SU-DHL-6 (cell line): ENCODE measurements around the gene CFAP100.

Experiments
- H2AFZ ChIP-seq: fragments of 200-600 bp; sonication (generic); 2 replicates; pipeline ENCODE4 v1.6.1; 2014; ENCODE audit warnings: low read depth, mild to moderate bottlenecking, moderate library complexity, mixed read lengths, antibody characterized with exemption, low read length; ENCODE audit not compliant: severe bottlenecking
- H3F3A ChIP-seq: fragments of 200-600 bp; shearing (Covaris generic); 2 replicates; pipeline ENCODE4 v1.6.0; 2016; ENCODE audit warnings: antibody characterized with exemption, mild to moderate bottlenecking; ENCODE audit not compliant: insufficient read depth
- H3K27ac ChIP-seq: fragments of 200-600 bp; sonication (generic); 2 replicates; pipeline ENCODE4 v1.5.1; 2016; ENCODE audit warnings: low read depth, mild to moderate bottlenecking, low read length, moderate library complexity, mixed read lengths
- H3K27me3 ChIP-seq: fragments of 200-600 bp; sonication (generic), shearing (Covaris generic); 2 replicates; pipeline ENCODE4 v1.6.0; 2014; ENCODE audit warnings: mild to moderate bottlenecking, low read length
- H3K36me3 ChIP-seq: fragments of 200-600 bp; sonication (generic); 2 replicates; pipeline ENCODE4 v1.6.1; 2014; ENCODE audit warnings: mild to moderate bottlenecking, low read length, mixed read lengths
- H3K4me2 ChIP-seq: fragments of 300-600, 200-600 bp; shearing (Covaris generic), sonication (generic); 2 replicates; pipeline ENCODE4 v1.6.0; 2014; ENCODE audit warnings: low read length, low read depth, mild to moderate bottlenecking; ENCODE audit not compliant: poor library complexity, severe bottlenecking
- H3K4me3 ChIP-seq: fragments of 200-600 bp; sonication (generic); 2 replicates; pipeline ENCODE4 v1.5.1; 2014; ENCODE audit warnings: antibody characterized with exemption, low read length, mild to moderate bottlenecking, mixed read lengths; ENCODE audit not compliant: insufficient read depth, poor library complexity, severe bottlenecking
- H3K79me2 ChIP-seq: fragments of 200-600 bp; sonication (generic); 2 replicates; pipeline ENCODE4 v1.6.1; 2014; ENCODE audit warnings: mild to moderate bottlenecking, low read length, moderate library complexity; ENCODE audit not compliant: insufficient read depth
- H3K9ac ChIP-seq: fragments of 200-600 bp; sonication (generic); 2 replicates; pipeline ENCODE4 v1.7.0; 2014; ENCODE audit warnings: mild to moderate bottlenecking, low read length
- H3K9me2 ChIP-seq: fragments of 200-600 bp; sonication (generic); replicated peaks from 2 replicates; pipeline ENCODE4 v1.6.1; 2014; ENCODE audit warnings: low read length; ENCODE audit not compliant: insufficient read depth
- H3K9me3 ChIP-seq: fragments of 200-600 bp; sonication (generic); 2 replicates; pipeline ENCODE4 v1.6.1; 2014; ENCODE audit warnings: low read length, mixed read lengths; ENCODE audit not compliant: insufficient read depth
- H4K20me1 ChIP-seq: fragments of 200-600 bp; sonication (generic); 2 replicates; pipeline ENCODE4 v1.6.1; 2014; ENCODE audit warnings: low read depth, mild to moderate bottlenecking, antibody characterized with exemption, low read length, moderate library complexity, mixed read lengths
- EZH2phosphoT487 ChIP-seq: fragments of 200-600 bp; sonication (generic), shearing (Covaris generic); conservative IDR thresholded peaks from 2 replicates; pipeline ENCODE4 v1.6.1; 2018; ENCODE audit warnings: mild to moderate bottlenecking, antibody characterized with exemption, low read length, moderate library complexity, mixed read lengths
- TF ChIP-seq, protein P1 (sequence below): fragments of 200-600 bp; sonication (generic); IDR thresholded peaks from one replicate; pipeline ENCODE4 v1.5.1; 2017; ENCODE audit warnings: antibody characterized with exemption, mild to moderate bottlenecking, low read length, moderate library complexity; ENCODE audit not compliant: insufficient read depth, poor library complexity, severe bottlenecking

Gene CFAP100

DNA sequence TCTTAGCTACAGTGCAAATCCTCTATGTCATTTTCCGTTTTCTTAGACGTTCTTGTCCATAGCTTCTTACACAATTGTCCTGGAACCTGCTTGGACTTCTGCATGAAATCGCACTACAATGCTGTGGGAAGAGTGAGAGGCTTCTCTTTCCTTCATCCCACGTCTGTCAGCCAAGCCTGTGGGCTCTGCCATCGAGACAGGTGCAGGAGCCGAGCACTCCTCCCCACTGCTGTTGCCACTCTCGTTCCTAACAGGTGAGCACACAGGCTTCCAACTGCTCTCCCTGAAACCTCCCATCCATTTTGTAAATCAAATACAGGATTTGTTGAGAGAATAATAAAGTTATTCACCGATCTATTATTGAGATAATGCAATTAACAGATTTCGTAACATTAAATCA lies 57.5 kb downstream of the CFAP100 start:
- no peak overlapping the region for H2AFZ ChIP-seq
- H3K4me3 ChIP-seq = no peak overlapping the region
- H3K4me2 ChIP-seq = no peak overlapping the region
- H3K36me3 ChIP-seq = no peaks in the 10 kb centered on the region
- TF ChIP-seq, protein P1, sequence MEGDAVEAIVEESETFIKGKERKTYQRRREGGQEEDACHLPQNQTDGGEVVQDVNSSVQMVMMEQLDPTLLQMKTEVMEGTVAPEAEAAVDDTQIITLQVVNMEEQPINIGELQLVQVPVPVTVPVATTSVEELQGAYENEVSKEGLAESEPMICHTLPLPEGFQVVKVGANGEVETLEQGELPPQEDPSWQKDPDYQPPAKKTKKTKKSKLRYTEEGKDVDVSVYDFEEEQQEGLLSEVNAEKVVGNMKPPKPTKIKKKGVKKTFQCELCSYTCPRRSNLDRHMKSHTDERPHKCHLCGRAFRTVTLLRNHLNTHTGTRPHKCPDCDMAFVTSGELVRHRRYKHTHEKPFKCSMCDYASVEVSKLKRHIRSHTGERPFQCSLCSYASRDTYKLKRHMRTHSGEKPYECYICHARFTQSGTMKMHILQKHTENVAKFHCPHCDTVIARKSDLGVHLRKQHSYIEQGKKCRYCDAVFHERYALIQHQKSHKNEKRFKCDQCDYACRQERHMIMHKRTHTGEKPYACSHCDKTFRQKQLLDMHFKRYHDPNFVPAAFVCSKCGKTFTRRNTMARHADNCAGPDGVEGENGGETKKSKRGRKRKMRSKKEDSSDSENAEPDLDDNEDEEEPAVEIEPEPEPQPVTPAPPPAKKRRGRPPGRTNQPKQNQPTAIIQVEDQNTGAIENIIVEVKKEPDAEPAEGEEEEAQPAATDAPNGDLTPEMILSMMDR = no peak
- TF ChIP-seq EZH2phosphoT487 = no peak
- H3K27ac ChIP-seq = no peak overlapping the region
- no peaks in the 10 kb centered on the region for H3K9me2 ChIP-seq
- H3K9me3 ChIP-seq = no peaks in the 10 kb centered on the region
- no peaks in the 10 kb centered on the region for H3F3A ChIP-seq
- no peaks in the 10 kb centered on the region; the same call in 1 of the 2 replicates for H3K79me2 ChIP-seq
- H3K27me3 ChIP-seq = no peaks in the 10 kb centered on the region
- no peak overlapping the region for H3K9ac ChIP-seq
- H4K20me1 ChIP-seq = no peaks in the 10 kb centered on the region; the same call in 1 of the 2 replicates

DNA sequence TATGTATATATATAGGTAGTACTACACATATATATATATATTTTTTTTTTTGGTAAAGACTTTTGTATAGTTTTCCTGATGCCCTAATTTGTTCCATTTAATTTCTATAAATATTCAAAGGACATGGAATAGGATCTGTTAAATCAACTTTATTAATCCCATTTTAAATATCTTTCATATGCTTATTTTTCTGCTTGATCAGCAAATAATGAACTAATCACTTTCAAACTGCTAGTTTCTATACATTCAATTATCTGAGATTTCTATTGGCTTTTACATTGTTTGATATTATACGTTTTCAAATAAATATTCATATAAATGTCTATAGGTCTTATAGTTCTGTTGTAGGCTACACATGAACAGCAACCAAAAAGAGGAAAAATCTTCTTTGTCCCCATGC lies 59.3 kb downstream of the CFAP100 start:
- no peak overlapping the region for H2AFZ ChIP-seq
- no peaks in the 10 kb centered on the region for H3F3A ChIP-seq
- H4K20me1 ChIP-seq = no peaks in the 10 kb centered on the region; the same call in 1 of the 2 replicates
- no peaks in the 10 kb centered on the region; the same call in 1 of the 2 replicates for H3K79me2 ChIP-seq
- H3K9me3 ChIP-seq = no peaks in the 10 kb centered on the region
- H3K9ac ChIP-seq = no peak overlapping the region
- H3K27me3 ChIP-seq = no peaks in the 10 kb centered on the region
- H3K36me3 ChIP-seq = no peaks in the 10 kb centered on the region
- H3K4me2 ChIP-seq = no peak overlapping the region
- H3K4me3 ChIP-seq = no peak overlapping the region
- H3K9me2 ChIP-seq = no peaks in the 10 kb centered on the region
- TF ChIP-seq, protein P1 = no peak
- no peak for TF ChIP-seq EZH2phosphoT487
- no peak overlapping the region for H3K27ac ChIP-seq

DNA sequence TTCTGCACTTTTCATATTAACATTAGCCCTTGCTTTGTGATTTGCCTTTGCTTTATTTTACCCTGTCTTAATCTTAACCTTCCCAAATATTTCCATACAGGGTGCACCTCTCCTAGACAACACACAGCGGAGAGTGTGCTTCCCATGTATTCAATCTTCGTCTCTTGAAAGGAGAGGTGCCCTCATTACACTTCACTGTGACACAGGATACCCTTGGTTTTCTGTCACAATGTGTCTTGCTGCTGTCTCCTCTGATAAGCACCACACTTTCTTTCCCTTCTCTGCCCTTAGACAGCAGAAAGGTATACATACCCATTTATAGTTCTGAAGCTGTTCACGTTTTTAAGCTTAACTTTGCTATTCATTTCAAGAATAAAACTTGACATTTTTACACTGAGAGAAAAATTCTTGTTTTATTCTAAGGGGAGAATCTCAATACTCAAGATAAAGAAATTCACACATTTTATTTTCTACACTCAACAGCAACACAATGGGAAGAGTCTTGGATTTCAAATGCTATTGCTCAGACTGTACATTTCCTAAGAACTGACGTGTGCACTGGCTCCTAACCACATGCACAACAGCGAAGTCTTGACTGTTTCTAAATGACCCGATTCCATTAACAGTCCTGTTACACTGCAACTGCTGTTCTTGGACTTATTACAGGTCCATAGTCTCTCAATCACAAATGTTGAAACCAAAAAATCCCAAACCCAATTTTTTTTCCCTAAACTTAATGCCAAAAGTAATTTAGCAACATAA lies 59.9 kb downstream of the CFAP100 start:
- Histone ChIP-seq H2AFZ (no peak overlapping the region), H3K27me3 (no peaks in the 10 kb centered on the region), H3K9me2 (no peaks in the 10 kb centered on the region), H3F3A (no peaks in the 10 kb centered on the region), H3K4me2 (no peak overlapping the region), H3K27ac (no peak overlapping the region), H3K9me3 (no peaks in the 10 kb centered on the region), H3K4me3 (no peak overlapping the region), H4K20me1 (no peaks in the 10 kb centered on the region; the same call in 1 of the 2 replicates), H3K36me3 (0 out of 2 replicates have a peak, but pooled peaks cover 3% of the 10 kb centered on the region), H3K9ac (no peak overlapping the region), H3K79me2 (no peaks in the 10 kb centered on the region; the same call in 1 of the 2 replicates)
- TF ChIP-seq, protein P1 = no peak
- no peak for TF ChIP-seq EZH2phosphoT487
